ENCODE data around the gene COL7A1. TPM values are rescaled to one million over a fixed set of nuclear protein-coding genes. Genes with fewer than 3 reads are reported as not detected.

COL7A1 gene
- total RNA-seq, 4 donors from 2014 or later: 4.8 to 19.1 (median 12.9) TPM

DNA sequence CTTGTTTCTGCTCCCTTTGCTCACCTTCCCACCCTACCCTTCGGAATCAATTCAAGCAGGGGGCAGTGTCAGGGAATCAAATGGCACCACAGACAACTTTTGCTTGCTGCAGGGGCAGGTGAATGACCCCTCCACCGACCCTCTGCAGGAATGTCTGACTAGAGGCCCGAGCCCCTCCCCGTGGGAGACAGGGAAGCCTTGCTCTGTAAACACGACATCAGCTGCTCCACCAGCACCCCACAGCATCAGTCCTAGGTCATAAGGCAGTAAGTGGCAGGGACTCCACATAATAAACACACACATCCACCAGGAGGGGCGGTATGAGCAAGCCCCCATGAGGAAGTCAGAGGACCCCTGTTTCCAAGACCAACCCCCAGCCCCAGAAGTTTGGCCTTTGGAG is 42.2 kb upstream of the COL7A1 start:
- Histone ChIP-seq H3K4me1 (peaks cover 15 to 23% (median 20%) of the 10 kb centered on the region in 4 donors), H3K9me3 (no peaks in the 10 kb centered on the region), H3K36me3 (no peaks in the 10 kb centered on the region), H3K27ac (no peak overlapping the region), H3K4me3 (no peak overlapping the region), H3K27me3 (no peaks in the 10 kb centered on the region)
- WGBS, 2 donors (ENCODE audit: low coverage in 1 of 2): 60% methylated on average over 6 of the region's 6 CpGs; no CpG with 5 or more reads in 1 of the 2 donors
- no peak for DNase-seq
- intact Hi-C loops (cut with DNase I; ENCODE audit: low total_unique reads) (no loop called here), in situ Hi-C loops (cut with MboI; ENCODE audit: low pct_ligation_motif_present in 1 of 4, low pct_unique_long_range_greater_than_20kb in 1 of 4, low sequenced_read_pairs in 3 of 4) (no loop called here)
- TF ChIP-seq POLR2A (IDR thresholded peaks at IDR 0.05) (no peak), EP300 (IDR thresholded peaks at IDR 0.05; ENCODE audit: low read depth) (no peak), POLR2AphosphoS5 (IDR thresholded peaks at IDR 0.05) (no peak)
- TF ChIP-seq, protein P1, sequence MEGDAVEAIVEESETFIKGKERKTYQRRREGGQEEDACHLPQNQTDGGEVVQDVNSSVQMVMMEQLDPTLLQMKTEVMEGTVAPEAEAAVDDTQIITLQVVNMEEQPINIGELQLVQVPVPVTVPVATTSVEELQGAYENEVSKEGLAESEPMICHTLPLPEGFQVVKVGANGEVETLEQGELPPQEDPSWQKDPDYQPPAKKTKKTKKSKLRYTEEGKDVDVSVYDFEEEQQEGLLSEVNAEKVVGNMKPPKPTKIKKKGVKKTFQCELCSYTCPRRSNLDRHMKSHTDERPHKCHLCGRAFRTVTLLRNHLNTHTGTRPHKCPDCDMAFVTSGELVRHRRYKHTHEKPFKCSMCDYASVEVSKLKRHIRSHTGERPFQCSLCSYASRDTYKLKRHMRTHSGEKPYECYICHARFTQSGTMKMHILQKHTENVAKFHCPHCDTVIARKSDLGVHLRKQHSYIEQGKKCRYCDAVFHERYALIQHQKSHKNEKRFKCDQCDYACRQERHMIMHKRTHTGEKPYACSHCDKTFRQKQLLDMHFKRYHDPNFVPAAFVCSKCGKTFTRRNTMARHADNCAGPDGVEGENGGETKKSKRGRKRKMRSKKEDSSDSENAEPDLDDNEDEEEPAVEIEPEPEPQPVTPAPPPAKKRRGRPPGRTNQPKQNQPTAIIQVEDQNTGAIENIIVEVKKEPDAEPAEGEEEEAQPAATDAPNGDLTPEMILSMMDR (IDR thresholded peaks at IDR 0.05): no peak

DNA sequence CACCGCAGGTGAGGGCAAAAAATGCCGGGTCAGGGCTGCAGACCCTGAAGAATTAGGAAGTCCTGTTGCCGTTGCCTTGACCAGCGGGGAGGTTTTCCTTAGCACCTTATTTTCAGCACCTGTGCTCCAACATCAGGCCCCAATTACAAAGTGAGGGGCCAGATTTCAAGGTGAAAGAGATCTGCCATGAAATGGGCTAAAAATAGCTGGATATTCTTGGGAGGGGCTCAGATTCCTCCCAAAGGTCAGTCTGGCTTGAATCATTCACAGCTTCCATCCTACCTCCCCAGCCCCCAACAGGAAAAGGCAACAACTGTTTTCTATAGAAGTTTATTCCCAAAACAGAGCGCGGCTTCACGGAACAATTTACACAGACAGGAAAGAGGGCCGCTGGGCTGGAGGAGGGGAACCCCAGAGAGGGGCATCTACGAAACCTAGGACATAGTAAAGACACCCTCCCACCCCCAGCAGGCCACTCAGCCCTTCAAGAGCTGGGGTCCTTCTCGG is 41.1 kb upstream of the COL7A1 start:
- Histone ChIP-seq H3K9me3 (no peaks in the 10 kb centered on the region), H3K4me1 (peaks cover 15 to 23% (median 20%) of the 10 kb centered on the region in 4 donors), H3K36me3 (no peaks in the 10 kb centered on the region), H3K27ac (peak overlapping the region; percentile 79 to 95 (median 91)), H3K27me3 (no peaks in the 10 kb centered on the region), H3K4me3 (peak overlapping the region; percentile 60 to 96 (median 69))
- TF ChIP-seq POLR2AphosphoS5 (IDR thresholded peaks at IDR 0.05) (no peak), POLR2A (IDR thresholded peaks at IDR 0.05) (no peak), EP300 (IDR thresholded peaks at IDR 0.05; ENCODE audit: low read depth) (no peak)
- TF ChIP-seq, protein P1 (IDR thresholded peaks at IDR 0.05): no peak
- no peak for DNase-seq
- intact Hi-C loops (cut with DNase I; ENCODE audit: low total_unique reads): no loop called here
- in situ Hi-C loops (cut with MboI; ENCODE audit: low pct_ligation_motif_present in 1 of 4, low pct_unique_long_range_greater_than_20kb in 1 of 4, low sequenced_read_pairs in 3 of 4): no loop called here
- 46% methylated on average over 10 of the region's 10 CpGs; no CpG with 5 or more reads in 1 of the 2 donors for WGBS, 2 donors (ENCODE audit: low coverage in 1 of 2)

DNA sequence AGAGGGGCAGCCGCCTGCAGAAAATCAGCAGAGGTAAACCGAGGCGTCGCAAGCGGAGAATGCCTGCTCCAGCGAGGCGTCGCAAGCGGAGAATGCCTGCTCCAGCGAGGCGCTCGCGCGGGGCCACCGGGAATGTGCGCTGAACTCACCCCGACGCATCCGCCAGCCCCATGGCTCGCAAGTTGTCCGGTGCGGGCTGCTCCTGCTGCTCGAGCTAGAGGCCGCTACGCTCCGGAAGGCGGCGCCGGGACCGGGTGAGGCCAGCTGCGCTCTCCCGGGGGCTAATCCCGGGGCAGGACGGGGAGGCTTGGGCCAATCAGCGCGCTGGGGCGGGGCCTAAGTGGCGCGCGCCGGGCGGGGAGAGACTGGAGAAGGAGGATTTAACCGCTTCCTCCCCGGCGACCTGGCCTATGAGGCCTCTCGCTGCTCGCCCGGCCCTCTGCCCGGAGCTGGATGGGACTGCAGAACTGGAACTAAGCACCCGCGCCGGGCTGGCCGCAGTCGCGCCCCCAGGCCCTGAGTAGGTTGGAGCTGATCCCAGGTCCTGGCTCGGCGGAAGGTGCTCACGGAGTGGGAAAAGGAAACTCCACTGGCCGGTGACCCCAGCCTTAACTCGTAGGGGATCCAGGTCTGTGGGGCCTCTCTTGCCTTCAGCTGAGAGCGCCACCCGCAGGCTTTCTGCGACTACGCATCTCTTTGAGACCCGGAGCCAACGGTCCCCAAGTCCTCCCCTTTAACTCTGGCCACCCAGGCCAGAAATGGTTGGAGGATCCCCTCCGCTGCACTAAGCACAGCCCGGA is 40.3 kb upstream of the COL7A1 start, which contains the start of gene SLC26A6:
TSS of gene SLC26A6 (minus strand) at position 240 of the 800 bp plus-strand sequence. CDS start at position 172, 68 bp downstream.
- H3K36me3 ChIP-seq: peaks cover 0 to 5% (median 0%) of the 10 kb centered on the region in 4 donors
- peak; percentile 99 for DNase-seq
- H3K9me3 ChIP-seq: no peaks in the 10 kb centered on the region
- peaks cover 15 to 23% (median 20%) of the 10 kb centered on the region in 4 donors for H3K4me1 ChIP-seq
- in situ Hi-C loops (cut with MboI; ENCODE audit: low pct_ligation_motif_present in 1 of 4, low pct_unique_long_range_greater_than_20kb in 1 of 4, low sequenced_read_pairs in 3 of 4): no loop called here
- H3K27ac ChIP-seq: peak within 1 kb of the TSS; percentile 79 to 95 (median 91)
- peak within 1 kb of the TSS; percentile 60 to 96 (median 84) for H3K4me3 ChIP-seq
- WGBS, 2 donors (ENCODE audit: low coverage in 1 of 2): 1% methylated on average over 56 of the region's 68 CpGs; no CpG with 5 or more reads in 1 of the 2 donors
- TF ChIP-seq EP300 (IDR thresholded peaks at IDR 0.05; ENCODE audit: low read depth): no peak
- TF ChIP-seq POLR2A (IDR thresholded peaks at IDR 0.05): peak; percentile 79
- peak; percentile 87 to 93 (median 88) for TF ChIP-seq POLR2AphosphoS5 (IDR thresholded peaks at IDR 0.05)
- TF ChIP-seq, protein P1 (IDR thresholded peaks at IDR 0.05): peak in 4 of 5 experiments; percentile 42 to 92 (median 70)
- intact Hi-C loops (cut with DNase I; ENCODE audit: low total_unique reads): no loop called here
- no peaks in the 10 kb centered on the region for H3K27me3 ChIP-seq

DNA sequence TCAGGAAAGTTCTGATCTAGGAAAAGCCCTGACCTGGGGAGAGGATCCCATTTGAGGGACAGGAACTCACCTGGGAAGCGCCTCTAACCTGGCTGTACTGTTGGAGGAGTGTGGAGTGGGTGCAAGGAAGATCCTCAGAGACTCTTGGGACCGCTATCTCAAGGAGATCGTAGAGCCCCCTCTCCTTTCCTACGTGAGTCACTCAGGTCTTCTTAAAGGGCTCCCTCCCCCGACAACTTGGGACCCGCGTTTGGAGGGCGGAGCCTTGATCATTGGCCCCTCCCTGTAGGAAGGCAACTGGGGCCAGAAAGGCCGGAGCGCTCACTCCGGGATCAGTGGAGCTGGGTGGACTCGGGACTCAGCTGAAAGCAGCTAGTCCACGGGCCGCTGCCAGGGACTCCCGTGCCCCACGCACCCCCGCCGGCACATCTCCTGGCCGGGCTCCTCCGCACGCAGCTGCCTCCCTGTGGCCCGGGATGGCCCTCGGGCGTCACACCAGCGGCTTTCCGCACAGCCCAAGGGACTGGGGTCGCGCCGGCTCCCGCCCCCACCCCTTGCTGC is 39.6 kb upstream of the COL7A1 start:
- Histone ChIP-seq H3K9me3 (no peaks in the 10 kb centered on the region), H3K27ac (peak overlapping the region; percentile 79 to 95 (median 91)), H3K27me3 (no peaks in the 10 kb centered on the region), H3K4me3 (peak overlapping the region; percentile 60 to 96 (median 84)), H3K4me1 (peaks cover 15 to 23% (median 20%) of the 10 kb centered on the region in 4 donors), H3K36me3 (peaks cover 0 to 5% (median 3%) of the 10 kb centered on the region in 4 donors)
- DNase-seq: peak; percentile 69
- WGBS, 2 donors (ENCODE audit: low coverage in 1 of 2): 2% methylated on average over 20 of the region's 30 CpGs; no CpG with 5 or more reads in 1 of the 2 donors
- TF ChIP-seq EP300 (IDR thresholded peaks at IDR 0.05; ENCODE audit: low read depth): no peak
- TF ChIP-seq POLR2A (IDR thresholded peaks at IDR 0.05): no peak
- TF ChIP-seq POLR2AphosphoS5 (IDR thresholded peaks at IDR 0.05): peak in 1 of 3 donors; percentile 3
- TF ChIP-seq, protein P1 (IDR thresholded peaks at IDR 0.05): no peak
- in situ Hi-C loops (cut with MboI; ENCODE audit: low pct_ligation_motif_present in 1 of 4, low pct_unique_long_range_greater_than_20kb in 1 of 4, low sequenced_read_pairs in 3 of 4): no loop called here
- intact Hi-C loops (cut with DNase I; ENCODE audit: low total_unique reads): no loop called here
